ENCODE data around the gene COX7C. TPM values are rescaled to one million over a fixed set of nuclear protein-coding genes. Genes with fewer than 3 reads are reported as not detected.

Gene COX7C
- total and polyA plus RNA-seq, 9 of the 15 experiments (the other 6 are each of a cell fraction or from before 2014, with no cell fraction given): 576 to 1,783 (median 996) TPM

DNA sequence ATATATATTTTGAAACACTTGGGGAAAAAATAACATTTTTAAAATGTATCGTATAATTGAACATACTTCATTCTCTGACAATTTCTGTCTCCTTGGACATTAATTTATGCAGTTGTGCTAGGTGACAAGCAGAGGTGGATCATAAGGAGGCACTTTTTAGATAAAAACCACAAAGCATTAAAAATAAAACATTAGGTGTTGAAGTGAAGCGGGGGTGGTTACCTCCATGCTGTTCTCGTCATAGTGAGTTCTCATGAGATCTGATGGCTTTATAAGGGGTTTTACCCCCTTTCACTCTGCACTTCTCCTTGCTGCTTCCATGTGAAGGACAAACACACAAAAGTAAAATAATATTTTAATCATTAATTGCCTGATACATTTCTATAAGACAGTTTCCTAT, 11.9 kb upstream of the COX7C start:
- no peak for ATAC-seq
- H3K27ac ChIP-seq (ENCODE audit: extremely low read depth, low read depth, low read length): no peak overlapping the region
- no peak overlapping the region for H3K4me2 ChIP-seq (ENCODE audit: insufficient read depth, low read length)
- BruUV-seq (replicated peaks): no TSS peak
- no peaks in the 10 kb centered on the region for H3K36me3 ChIP-seq (ENCODE audit: control insufficient read depth, insufficient read depth, low read length)
- ChIA-PET CTCF (ENCODE audit: low intra/inter-chr PET ratio) (no interaction called here), POLR2A (interaction anchor here (0.6 kb wide), 1 partner anchor 1019 kb away, joined by 4 read pairs; no protein-coding TSS in a partner anchor)
- no peaks in the 10 kb centered on the region for H3K9me1 ChIP-seq (ENCODE audit: control insufficient read depth, insufficient read depth, low read length)
- H3K4me3 ChIP-seq: no peak overlapping the region
- 0 out of 2 replicates have a peak, but pooled peaks cover 4% of the 10 kb centered on the region for H3K9me3 ChIP-seq (replicated peaks; ENCODE audit: control insufficient read depth, insufficient read depth, low read depth, low read length)
- no peak for FAIRE-seq
- in situ Hi-C loops (cut with MboI): no loop called here
- H3K79me2 ChIP-seq (ENCODE audit: control insufficient read depth, insufficient read depth, low read length): no peaks in the 10 kb centered on the region
- no peaks in the 10 kb centered on the region for H3K27me3 ChIP-seq (ENCODE audit: control insufficient read depth in 2 of 2, insufficient read depth in 2 of 2, low read length in 2 of 2)
- H2AFZ ChIP-seq (ENCODE audit: low read depth, low read length): peak overlapping the region; percentile 27; the same call in 1 of the 2 replicates
- intact Hi-C loops (cut with micrococcal nuclease): no loop called here
- no peak overlapping the region for H3K9ac ChIP-seq (ENCODE audit: insufficient read depth in 1 of 2, low read depth in 2 of 2, low read length in 2 of 2)
- H4K20me1 ChIP-seq (replicated peaks; ENCODE audit: control insufficient read depth, insufficient read depth, low read length): no peaks in the 10 kb centered on the region
- 48% methylated on average over 3 of the region's 3 CpGs for WGBS (ENCODE audit: insufficient coverage, low coverage, missing lambda C conversion rate)
- DNase-seq (ENCODE audit: extremely low read depth in 1 of 4, low spot score in 3 of 4): no peak
- no peaks in the 10 kb centered on the region for H3K4me1 ChIP-seq (replicated peaks in 1 of 2; ENCODE audit: control insufficient read depth in 2 of 2, insufficient read depth in 2 of 2, low read length in 2 of 2)
- TF ChIP-seq, protein P1, sequence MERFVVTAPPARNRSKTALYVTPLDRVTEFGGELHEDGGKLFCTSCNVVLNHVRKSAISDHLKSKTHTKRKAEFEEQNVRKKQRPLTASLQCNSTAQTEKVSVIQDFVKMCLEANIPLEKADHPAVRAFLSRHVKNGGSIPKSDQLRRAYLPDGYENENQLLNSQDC (CRISPR knock-in tag; IDR thresholded peaks at IDR 0.05): no peak
- TF ChIP-seq EP300 (IDR thresholded peaks at IDR 0.05; ENCODE audit: low read length) (no peak), EHMT2 (IDR thresholded peaks at IDR 0.05) (no peak), NFIX (CRISPR knock-in tag; IDR thresholded peaks at IDR 0.05; ENCODE audit: low read depth) (no peak)

DNA sequence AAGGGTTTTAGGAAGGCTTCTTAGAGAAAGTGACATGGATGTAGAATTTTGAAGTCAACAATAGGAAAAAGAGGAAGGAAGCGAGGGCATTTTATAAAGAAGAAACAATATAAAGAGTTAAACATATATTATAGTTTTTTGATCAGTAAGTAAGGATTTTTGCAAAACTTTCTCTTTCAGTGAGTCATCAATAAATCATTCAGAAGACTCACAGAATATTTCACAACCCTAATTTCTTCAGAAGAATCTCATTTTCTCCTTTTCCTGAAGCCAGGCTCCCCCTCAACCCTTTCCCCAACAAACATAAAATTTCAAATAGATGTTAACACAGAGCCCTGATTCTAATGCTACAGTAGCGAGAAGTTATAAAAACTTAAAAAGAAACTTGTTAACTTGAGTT, 4.3 kb upstream of the COX7C start:
- Histone ChIP-seq H3K79me2 (ENCODE audit: control insufficient read depth, insufficient read depth, low read length) (peaks cover 8% of the 10 kb centered on the region), H3K9ac (ENCODE audit: insufficient read depth in 1 of 2, low read depth in 2 of 2, low read length in 2 of 2) (no peak overlapping the region), H3K4me2 (ENCODE audit: insufficient read depth, low read length) (no peak overlapping the region), H3K36me3 (ENCODE audit: control insufficient read depth, insufficient read depth, low read length) (peaks cover 4% of the 10 kb centered on the region; the same call in 2 of the 3 replicates), H3K4me3 (no peak overlapping the region), H4K20me1 (replicated peaks; ENCODE audit: control insufficient read depth, insufficient read depth, low read length) (no peaks in the 10 kb centered on the region), H2AFZ (ENCODE audit: low read depth, low read length) (no peak overlapping the region), H3K27me3 (ENCODE audit: control insufficient read depth in 2 of 2, insufficient read depth in 2 of 2, low read length in 2 of 2) (no peaks in the 10 kb centered on the region), H3K27ac (ENCODE audit: extremely low read depth, low read depth, low read length) (no peak overlapping the region), H3K9me1 (ENCODE audit: control insufficient read depth, insufficient read depth, low read length) (no peaks in the 10 kb centered on the region), H3K9me3 (replicated peaks; ENCODE audit: control insufficient read depth, insufficient read depth, low read depth, low read length) (peaks cover 4% of the 10 kb centered on the region; the same call in 1 of the 2 replicates), H3K4me1 (replicated peaks in 1 of 2; ENCODE audit: control insufficient read depth in 2 of 2, insufficient read depth in 2 of 2, low read length in 2 of 2) (peaks cover 0 to 6% of the 10 kb centered on the region in 2 experiments; a peak in 1 of 5 replicates)
- CTCF ChIA-PET (ENCODE audit: low intra/inter-chr PET ratio): no interaction called here
- no peak for DNase-seq (ENCODE audit: extremely low read depth in 1 of 4, low spot score in 3 of 4)
- BruUV-seq (replicated peaks): no TSS peak
- intact Hi-C loops (cut with micrococcal nuclease) (no loop called here), in situ Hi-C loops (cut with MboI) (no loop called here)
- no peak for FAIRE-seq
- no peak for ATAC-seq
- 25% methylated on average over 2 of the region's 2 CpGs for WGBS (ENCODE audit: insufficient coverage, low coverage, missing lambda C conversion rate)
- POLR2A ChIA-PET: no interaction called here
- TF ChIP-seq, protein P2, sequence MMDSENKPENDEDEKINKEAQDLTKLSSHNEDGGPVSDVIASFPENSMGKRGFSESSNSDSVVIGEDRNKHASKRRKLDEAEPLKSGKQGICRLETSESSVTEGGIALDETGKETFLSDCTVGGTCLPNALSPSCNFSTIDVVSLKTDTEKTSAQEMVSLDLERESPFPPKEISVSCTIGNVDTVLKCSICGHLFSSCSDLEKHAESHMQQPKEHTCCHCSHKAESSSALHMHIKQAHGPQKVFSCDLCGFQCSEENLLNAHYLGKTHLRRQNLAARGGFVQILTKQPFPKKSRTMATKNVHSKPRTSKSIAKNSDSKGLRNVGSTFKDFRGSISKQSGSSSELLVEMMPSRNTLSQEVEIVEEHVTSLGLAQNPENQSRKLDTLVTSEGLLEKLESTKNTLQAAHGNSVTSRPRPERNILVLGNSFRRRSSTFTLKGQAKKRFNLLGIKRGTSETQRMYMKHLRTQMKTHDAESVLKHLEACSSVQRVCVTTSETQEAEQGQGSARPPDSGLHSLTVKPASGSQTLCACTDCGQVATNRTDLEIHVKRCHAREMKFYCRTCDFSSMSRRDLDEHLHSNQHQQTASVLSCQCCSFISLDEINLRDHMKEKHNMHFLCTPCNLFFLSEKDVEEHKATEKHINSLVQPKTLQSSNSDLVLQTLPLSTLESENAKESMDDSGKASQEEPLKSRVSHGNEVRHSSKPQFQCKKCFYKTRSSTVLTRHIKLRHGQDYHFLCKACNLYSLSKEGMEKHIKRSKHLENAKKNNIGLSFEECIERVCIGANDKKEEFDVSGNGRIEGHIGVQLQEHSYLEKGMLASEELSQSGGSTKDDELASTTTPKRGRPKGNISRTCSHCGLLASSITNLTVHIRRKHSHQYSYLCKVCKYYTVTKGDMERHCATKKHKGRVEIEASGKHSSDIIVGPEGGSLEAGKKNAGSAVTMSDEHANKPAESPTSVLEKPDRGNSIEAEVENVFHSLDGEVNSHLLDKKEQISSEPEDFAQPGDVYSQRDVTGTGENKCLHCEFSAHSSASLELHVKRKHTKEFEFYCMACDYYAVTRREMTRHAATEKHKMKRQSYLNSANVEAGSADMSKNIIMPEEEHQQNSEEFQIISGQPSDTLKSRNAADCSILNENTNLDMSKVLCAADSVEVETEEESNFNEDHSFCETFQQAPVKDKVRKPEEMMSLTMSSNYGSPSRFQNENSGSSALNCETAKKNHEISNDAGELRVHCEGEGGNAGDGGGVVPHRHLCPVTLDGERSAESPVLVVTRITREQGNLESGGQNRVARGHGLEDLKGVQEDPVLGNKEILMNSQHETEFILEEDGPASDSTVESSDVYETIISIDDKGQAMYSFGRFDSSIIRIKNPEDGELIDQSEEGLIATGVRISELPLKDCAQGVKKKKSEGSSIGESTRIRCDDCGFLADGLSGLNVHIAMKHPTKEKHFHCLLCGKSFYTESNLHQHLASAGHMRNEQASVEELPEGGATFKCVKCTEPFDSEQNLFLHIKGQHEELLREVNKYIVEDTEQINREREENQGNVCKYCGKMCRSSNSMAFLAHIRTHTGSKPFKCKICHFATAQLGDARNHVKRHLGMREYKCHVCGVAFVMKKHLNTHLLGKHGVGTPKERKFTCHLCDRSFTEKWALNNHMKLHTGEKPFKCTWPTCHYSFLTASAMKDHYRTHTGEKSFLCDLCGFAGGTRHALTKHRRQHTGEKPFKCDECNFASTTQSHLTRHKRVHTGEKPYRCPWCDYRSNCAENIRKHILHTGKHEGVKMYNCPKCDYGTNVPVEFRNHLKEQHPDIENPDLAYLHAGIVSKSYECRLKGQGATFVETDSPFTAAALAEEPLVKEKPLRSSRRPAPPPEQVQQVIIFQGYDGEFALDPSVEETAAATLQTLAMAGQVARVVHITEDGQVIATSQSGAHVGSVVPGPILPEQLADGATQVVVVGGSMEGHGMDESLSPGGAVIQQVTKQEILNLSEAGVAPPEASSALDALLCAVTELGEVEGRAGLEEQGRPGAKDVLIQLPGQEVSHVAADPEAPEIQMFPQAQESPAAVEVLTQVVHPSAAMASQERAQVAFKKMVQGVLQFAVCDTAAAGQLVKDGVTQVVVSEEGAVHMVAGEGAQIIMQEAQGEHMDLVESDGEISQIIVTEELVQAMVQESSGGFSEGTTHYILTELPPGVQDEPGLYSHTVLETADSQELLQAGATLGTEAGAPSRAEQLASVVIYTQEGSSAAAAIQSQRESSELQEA (IDR thresholded peaks at IDR 0.05; ENCODE audit: low read depth): no peak
- TF ChIP-seq STAT5A (IDR thresholded peaks at IDR 0.05; ENCODE audit: borderline replicate concordance, low read length) (no peak), ZNF408 (CRISPR knock-in tag; IDR thresholded peaks at IDR 0.05; ENCODE audit: low read depth) (no peak), CBX3 (IDR thresholded peaks at IDR 0.05; ENCODE audit: borderline replicate concordance in 1 of 2, low read length in 2 of 2) (no peak)
